ENCODE measurements around the gene PFDN1. TPM values are rescaled to one million over a fixed set of nuclear protein-coding genes. Genes with fewer than 3 reads are reported as not detected.

PFDN1 gene
- total and polyA plus RNA-seq, 2 donors = 40.6 to 86.5 TPM

DNA sequence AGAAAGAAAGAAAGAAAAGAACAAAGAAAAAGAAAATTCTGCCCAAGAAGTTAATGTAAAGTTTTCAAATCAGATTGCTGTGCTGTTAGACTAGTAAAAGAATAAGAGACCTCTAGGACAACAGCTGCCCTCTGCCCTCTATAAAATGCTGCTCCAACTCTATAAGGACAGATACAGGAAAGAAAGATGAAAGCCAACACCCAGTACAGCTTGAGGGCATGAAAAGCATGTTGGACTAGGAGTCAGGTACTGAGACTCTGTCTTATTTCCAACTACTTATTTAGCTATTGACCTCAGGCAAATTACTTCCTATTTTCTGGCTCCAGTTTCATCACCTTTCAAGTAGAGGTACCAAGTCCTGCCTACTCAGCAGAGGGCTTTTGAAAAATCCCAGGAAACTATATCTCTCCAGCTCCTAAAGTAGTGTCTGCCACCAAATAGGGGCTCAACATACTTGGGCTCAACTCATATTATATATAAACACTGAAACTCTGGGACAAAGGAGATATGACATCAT is 37.8 kb upstream of the PFDN1 start:
- Histone ChIP-seq H3K4me3 (ENCODE audit: low read depth, low read length) (no peak overlapping the region), H3K27ac (ENCODE audit: low read depth) (no peak overlapping the region), H3K4me1 (ENCODE audit: insufficient read depth) (no peaks in the 10 kb centered on the region), H3K36me3 (ENCODE audit: insufficient read depth) (no peaks in the 10 kb centered on the region)
- DNase-seq (ENCODE audit: extremely low spot score) = no peak

- Histone ChIP-seq H3K4me1 (ENCODE audit: insufficient read depth) (no peaks in the 10 kb centered on the region), H3K36me3 (ENCODE audit: insufficient read depth) (no peaks in the 10 kb centered on the region), H3K27ac (ENCODE audit: low read depth) (no peak overlapping the region), H3K4me3 (ENCODE audit: low read depth, low read length) (no peak overlapping the region)
- WGBS = 64% methylated on average over 4 of the region's 4 CpGs
- no peak for DNase-seq (ENCODE audit: extremely low spot score)
These were observed 36.7 kb upstream of the PFDN1 start for GRCh38 chr5:140339636-140340035.

DNA sequence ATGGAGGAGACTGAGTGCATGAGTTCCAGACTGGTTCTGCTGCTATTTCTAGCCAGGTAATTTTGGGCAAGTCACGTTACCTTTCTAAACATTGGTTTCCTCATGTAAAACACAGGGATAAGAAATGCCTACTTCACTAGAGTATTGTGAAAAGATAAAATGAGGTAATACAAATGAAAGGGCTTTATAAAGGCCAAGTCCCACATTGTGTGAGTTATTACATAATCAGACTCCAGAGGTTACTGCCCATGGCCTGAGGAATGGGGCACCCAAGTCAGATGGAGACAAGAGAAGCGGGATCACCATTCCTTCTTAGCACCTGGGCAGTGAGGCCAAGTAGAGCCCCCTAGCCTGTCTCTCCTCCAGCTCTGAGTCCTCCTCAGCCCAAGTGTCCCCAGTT is 36.0 kb upstream of the PFDN1 start:
- no peak for DNase-seq (ENCODE audit: extremely low spot score)

GRCh38 chr5:140338336-140338735 is 35.4 kb upstream of the PFDN1 start:
- WGBS = 72% methylated on average over 3 of the region's 3 CpGs
- Histone ChIP-seq H3K4me1 (ENCODE audit: insufficient read depth) (no peaks in the 10 kb centered on the region), H3K36me3 (ENCODE audit: insufficient read depth) (no peaks in the 10 kb centered on the region), H3K27ac (ENCODE audit: low read depth) (no peak overlapping the region), H3K4me3 (ENCODE audit: low read depth, low read length) (no peak overlapping the region)
- no peak for DNase-seq (ENCODE audit: extremely low spot score)

More for the DNA sequence above, 36.0 kb upstream of the PFDN1 start:
- 93% methylated on average over 2 of the region's 2 CpGs for WGBS
- Histone ChIP-seq H3K4me3 (ENCODE audit: low read depth, low read length) (no peak overlapping the region), H3K4me1 (ENCODE audit: insufficient read depth) (no peaks in the 10 kb centered on the region), H3K36me3 (ENCODE audit: insufficient read depth) (no peaks in the 10 kb centered on the region), H3K27ac (ENCODE audit: low read depth) (no peak overlapping the region)

DNA sequence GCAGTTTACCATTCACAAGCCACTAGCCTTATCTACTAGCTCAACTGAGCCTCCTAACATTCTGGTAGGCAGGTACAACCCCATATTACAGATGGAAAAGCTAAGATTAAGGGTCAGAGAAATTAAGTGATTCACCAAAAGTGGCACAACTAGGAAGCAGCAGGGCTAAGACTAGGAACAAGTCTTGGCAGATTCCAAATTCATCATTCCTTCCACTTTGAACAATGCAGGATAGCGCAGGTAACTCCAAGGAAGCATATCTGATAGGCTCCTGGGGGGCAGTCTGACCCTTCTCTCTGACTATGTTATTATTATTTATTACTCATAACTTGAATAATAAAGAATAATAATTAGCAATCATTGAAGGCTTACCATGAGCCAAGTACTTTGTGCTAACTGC is 35.0 kb upstream of the PFDN1 start:
- Histone ChIP-seq H3K36me3 (ENCODE audit: insufficient read depth) (no peaks in the 10 kb centered on the region), H3K4me1 (ENCODE audit: insufficient read depth) (no peaks in the 10 kb centered on the region), H3K4me3 (ENCODE audit: low read depth, low read length) (no peak overlapping the region), H3K27ac (ENCODE audit: low read depth) (no peak overlapping the region)
- DNase-seq (ENCODE audit: extremely low spot score) = no peak
- WGBS = 98% methylated on average over 1 of the region's 1 CpG

GRCh38 chr5:140336388-140336787 is 33.5 kb upstream of the PFDN1 start:
- Histone ChIP-seq H3K4me3 (ENCODE audit: low read depth, low read length) (no peak overlapping the region), H3K27ac (ENCODE audit: low read depth) (no peak overlapping the region), H3K36me3 (ENCODE audit: insufficient read depth) (no peaks in the 10 kb centered on the region), H3K4me1 (ENCODE audit: insufficient read depth) (no peaks in the 10 kb centered on the region)
- WGBS = 24% methylated on average over 5 of the region's 5 CpGs
- DNase-seq (ENCODE audit: extremely low spot score) = no peak

DNA sequence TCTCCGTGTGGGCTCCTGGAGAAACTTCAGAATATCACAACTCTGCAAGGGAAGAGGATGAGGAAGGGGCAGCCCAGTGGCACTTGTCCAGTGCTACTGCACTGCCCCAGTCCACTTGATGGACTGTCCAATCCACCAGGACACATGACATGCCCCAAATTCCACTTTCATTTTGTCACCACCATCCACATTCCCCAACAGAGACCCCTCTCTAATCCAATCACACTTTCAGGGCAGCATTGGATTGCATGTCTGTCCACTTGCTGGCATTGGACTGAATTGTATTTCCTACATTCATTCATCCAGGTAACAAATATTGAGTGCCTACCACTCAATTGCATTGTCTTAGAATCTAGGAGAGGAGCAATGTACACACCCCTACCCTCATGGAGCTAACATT is 28.7 kb upstream of the PFDN1 start:
- Histone ChIP-seq H3K4me1 (ENCODE audit: insufficient read depth) (no peaks in the 10 kb centered on the region), H3K36me3 (ENCODE audit: insufficient read depth) (no peaks in the 10 kb centered on the region), H3K4me3 (ENCODE audit: low read depth, low read length) (no peak overlapping the region), H3K27ac (ENCODE audit: low read depth) (no peak overlapping the region)
- no peak for DNase-seq (ENCODE audit: extremely low spot score)
- WGBS = 79% methylated on average over 1 of the region's 1 CpG

DNA sequence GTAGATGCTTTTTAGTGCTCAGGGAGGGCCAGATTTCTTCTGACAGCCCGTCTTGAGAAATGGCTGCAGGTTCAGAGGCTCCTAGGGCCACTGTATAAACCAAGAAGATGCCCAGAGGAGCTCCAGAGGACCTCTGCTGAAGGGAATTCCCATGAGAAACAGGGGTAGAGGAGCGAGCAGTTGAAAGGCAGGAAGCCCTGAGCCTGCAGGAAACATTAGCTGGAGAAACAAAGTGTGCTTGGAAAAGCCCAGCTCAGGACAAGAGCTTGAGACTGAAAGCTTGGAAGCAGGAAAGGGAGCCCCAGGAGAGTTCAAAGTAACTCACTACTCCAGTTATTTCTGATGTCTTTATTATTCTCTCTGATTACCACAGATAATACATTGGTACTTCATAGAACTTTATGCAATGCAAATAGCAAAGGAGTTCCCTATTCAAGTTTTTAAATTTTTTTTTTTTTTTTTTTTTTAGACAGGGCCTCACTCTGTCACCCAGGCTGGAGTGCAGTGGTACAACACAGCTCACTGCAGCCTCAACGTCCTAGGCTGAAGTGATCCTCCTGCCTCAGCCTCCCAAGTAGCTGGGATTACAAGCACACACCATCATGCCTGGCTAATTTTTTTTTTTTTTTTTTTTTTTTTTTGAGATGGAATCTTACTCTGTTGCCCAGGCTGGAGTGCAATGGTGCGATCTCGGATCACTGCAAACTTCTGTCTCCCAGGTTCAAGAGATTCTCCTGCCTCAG is 27.0 kb upstream of the PFDN1 start:
- no peaks in the 10 kb centered on the region for H3K36me3 ChIP-seq (ENCODE audit: insufficient read depth)
- DNase-seq (ENCODE audit: extremely low spot score) = no peak
- H3K4me1 ChIP-seq (ENCODE audit: insufficient read depth) = no peaks in the 10 kb centered on the region
- WGBS = 76% methylated on average over 5 of the region's 5 CpGs
- no peak overlapping the region for H3K4me3 ChIP-seq (ENCODE audit: low read depth, low read length)
- H3K27ac ChIP-seq (ENCODE audit: low read depth) = no peak overlapping the region

DNA sequence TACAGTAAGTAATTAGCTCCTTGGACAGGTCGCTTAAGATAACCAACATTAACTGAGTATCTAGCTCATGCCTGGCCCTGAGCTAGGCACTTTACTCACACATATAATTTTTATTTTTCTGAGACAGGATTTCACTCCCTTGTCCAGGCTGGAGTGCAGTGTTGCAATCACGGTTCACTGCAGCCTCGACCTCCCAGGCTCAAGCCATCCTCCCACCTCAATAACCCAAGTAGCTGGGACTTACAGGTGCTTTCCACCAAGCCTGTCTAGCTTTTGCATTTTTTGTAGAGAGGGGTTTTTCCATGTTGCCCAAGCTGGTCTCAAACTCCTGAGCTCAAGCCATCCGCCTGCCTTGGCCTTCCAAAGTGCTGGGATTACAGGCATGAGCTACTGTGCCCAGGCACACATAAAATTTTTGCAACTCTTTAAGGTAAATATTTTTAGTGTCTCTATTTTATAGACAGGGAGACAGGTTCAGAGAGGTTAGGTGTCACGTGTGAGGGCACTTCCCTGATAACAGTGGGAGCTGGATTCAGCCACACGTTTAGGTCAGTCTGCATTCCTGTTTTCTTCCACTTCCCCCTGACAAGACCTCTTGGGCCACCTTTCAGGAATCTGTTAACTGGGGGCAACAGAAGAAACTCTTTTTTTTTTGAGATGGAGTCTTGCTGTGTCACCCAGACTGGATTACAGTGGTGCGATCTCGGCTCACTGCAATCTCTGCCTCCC is 25.3 kb upstream of the PFDN1 start:
- H3K27ac ChIP-seq (ENCODE audit: low read depth) = no peak overlapping the region
- no peaks in the 10 kb centered on the region for H3K36me3 ChIP-seq (ENCODE audit: insufficient read depth)
- H3K4me1 ChIP-seq (ENCODE audit: insufficient read depth) = no peaks in the 10 kb centered on the region
- WGBS = 78% methylated on average over 8 of the region's 8 CpGs
- no peak for DNase-seq (ENCODE audit: extremely low spot score)
- no peak overlapping the region for H3K4me3 ChIP-seq (ENCODE audit: low read depth, low read length)

DNA sequence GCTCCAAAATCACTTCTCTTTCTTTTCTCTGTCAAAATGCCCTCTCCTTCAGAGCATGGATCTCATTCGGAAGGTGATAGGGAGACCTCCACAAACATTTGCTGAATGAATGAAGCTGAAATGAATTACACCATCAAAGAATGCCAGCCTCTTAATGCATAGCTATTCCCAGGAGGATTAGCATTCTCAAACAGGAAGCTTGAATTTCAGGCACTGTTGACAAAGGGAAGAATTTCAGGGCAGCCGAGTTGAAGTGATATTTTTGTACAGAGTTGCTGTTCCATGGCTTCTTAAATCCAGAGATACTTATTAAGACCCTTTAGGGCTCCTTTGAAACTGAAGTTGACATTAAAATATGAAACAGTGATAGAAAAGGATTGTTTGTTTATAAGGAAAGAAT is 24.7 kb upstream of the PFDN1 start:
- Histone ChIP-seq H3K36me3 (ENCODE audit: insufficient read depth) (no peaks in the 10 kb centered on the region), H3K4me3 (ENCODE audit: low read depth, low read length) (no peak overlapping the region), H3K4me1 (ENCODE audit: insufficient read depth) (no peaks in the 10 kb centered on the region), H3K27ac (ENCODE audit: low read depth) (no peak overlapping the region)
- no peak for DNase-seq (ENCODE audit: extremely low spot score)
- WGBS = 40% methylated on average over 2 of the region's 2 CpGs

DNA sequence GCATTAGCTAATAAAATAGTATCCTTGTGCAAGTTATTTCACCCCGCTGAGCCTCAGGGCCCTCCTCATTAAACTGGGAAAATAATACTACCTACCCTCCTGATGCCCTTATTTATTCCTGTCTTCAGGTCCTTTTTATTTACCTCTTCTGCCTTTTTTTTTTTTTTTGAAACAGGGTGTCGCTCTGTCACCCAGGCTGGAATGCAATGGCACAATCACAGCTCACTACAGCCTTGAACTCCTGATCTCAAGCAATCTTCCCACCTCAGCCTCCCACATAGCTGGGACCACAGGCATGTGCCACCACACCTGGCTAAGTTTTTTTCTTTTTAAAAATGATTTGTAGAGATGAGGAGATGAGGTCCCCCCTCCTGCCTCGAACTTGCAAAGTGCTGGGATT is 22.6 kb upstream of the PFDN1 start:
- no peaks in the 10 kb centered on the region for H3K36me3 ChIP-seq (ENCODE audit: insufficient read depth)
- H3K27ac ChIP-seq (ENCODE audit: low read depth) = no peak overlapping the region
- H3K4me1 ChIP-seq (ENCODE audit: insufficient read depth) = no peaks in the 10 kb centered on the region
- no peak for DNase-seq (ENCODE audit: extremely low spot score)
- no peak overlapping the region for H3K4me3 ChIP-seq (ENCODE audit: low read depth, low read length)
- 88% methylated on average over 3 of the region's 3 CpGs for WGBS

DNA sequence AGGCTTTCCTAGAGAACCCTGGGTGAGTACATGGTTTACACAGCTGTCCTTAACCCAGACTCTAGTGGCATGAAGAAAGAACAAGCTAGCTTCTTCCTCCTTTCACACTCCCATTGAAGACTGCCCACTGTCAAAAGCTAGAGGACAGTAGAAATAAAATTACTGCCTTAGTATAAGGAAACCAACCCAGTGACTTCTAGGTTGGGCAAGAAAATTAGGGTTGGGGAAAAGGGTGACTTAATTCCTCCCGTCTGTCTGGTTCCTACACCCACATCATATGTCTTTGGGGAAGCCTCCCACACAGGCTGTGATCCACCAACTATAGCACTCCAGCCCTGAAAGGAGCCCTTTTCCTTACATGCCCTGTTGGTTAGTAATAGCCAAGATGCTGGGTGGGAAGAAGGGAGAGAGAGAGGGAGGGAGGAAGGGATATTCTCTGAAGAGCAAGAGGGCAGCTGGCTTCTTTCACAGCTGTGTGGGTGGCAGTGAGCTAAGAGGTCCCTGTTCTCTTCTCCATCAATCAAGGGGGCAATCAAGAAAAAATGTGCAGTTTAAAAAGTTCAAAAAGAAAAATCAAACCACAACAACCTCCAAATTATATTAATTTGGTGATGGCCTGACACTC is 21.8 kb upstream of the PFDN1 start:
- H3K4me1 ChIP-seq (ENCODE audit: insufficient read depth) = no peaks in the 10 kb centered on the region
- H3K4me3 ChIP-seq (ENCODE audit: low read depth, low read length) = no peak overlapping the region
- DNase-seq (ENCODE audit: extremely low spot score) = no peak
- no peaks in the 10 kb centered on the region for H3K36me3 ChIP-seq (ENCODE audit: insufficient read depth)
- no peak overlapping the region for H3K27ac ChIP-seq (ENCODE audit: low read depth)
- WGBS = 54% methylated on average over 1 of the region's 1 CpG

DNA sequence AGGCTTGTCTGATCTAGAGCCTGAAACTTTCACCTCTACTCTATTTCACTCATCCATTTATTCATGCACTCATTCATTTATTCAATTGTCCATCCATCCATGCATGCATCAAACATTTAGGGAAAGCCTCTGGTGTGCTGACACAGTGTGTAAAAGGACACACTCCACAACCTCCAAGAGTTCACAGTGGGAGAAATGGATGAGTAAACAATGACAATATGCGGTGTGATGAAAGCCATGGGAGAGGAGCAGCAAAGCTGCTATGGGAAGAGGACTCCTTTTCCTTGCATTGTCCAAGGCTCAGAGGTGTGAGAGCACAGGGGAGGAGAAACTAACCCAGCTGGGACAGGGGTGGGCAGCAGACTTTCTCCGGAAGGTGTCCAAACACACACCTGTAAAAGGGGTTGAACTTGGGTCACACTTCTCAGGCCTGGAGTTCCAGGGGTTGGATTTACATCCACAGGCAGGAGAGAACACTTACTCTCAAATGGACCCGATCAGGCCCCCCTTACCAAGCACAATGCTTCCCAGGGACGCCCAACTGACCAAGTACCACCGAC is 21.2 kb upstream of the PFDN1 start:
- WGBS = 84% methylated on average over 5 of the region's 5 CpGs
- no peak overlapping the region for H3K27ac ChIP-seq (ENCODE audit: low read depth)

More for the DNA sequence above, 21.2 kb upstream of the PFDN1 start:
- Histone ChIP-seq H3K4me3 (ENCODE audit: low read depth, low read length) (no peak overlapping the region), H3K4me1 (ENCODE audit: insufficient read depth) (no peaks in the 10 kb centered on the region), H3K36me3 (ENCODE audit: insufficient read depth) (no peaks in the 10 kb centered on the region)
- DNase-seq (ENCODE audit: extremely low spot score) = no peak

All from urinary bladder (tissue), 4 donors.